Effector CD8-positive, alpha-beta T cell (primary cell): ENCODE results near the gene PRRC2B.
"Not testable (repeated sequence)": the region's sequence is repeated elsewhere in the genome, so short reads cannot be mapped to it uniquely, and the experiment has no call there.

Experiments used
- DNase-seq: peaks from one replicate; lab custom pipeline; 2025; lab: John Stamatoyannopoulos, UW

The PRRC2B gene

GRCh38 chr9:131436376-131436775 lies 42.5 kb downstream of the PRRC2B start:
- no peak for DNase-seq

- no peak for DNase-seq
Measured at GRCh38 chr9:131436865-131437271, 43.0 kb downstream of the PRRC2B start.

- no peak for DNase-seq
Measured at GRCh38 chr9:131438190-131438589, 44.3 kb downstream of the PRRC2B start.

GRCh38 chr9:131439224-131439623 lies 45.3 kb downstream of the PRRC2B start:
- no peak for DNase-seq

- DNase-seq: no peak
Measured at GRCh38 chr9:131441441-131441840, 47.6 kb downstream of the PRRC2B start.

GRCh38 chr9:131442351-131442750 lies 48.5 kb downstream of the PRRC2B start:
- no peak for DNase-seq

- no peak for DNase-seq
Measured at GRCh38 chr9:131443648-131444047, 49.8 kb downstream of the PRRC2B start.

- DNase-seq: no peak
Measured at GRCh38 chr9:131446276-131446675, 52.4 kb downstream of the PRRC2B start.

- no peak for DNase-seq
Measured at GRCh38 chr9:131447148-131447547, 53.3 kb downstream of the PRRC2B start.

- DNase-seq: no peak
Measured at GRCh38 chr9:131447600-131447999, 53.7 kb downstream of the PRRC2B start.

GRCh38 chr9:131448818-131449217 lies 54.9 kb downstream of the PRRC2B start:
- no peak for DNase-seq

- no peak for DNase-seq
Measured at GRCh38 chr9:131449276-131449675, 55.4 kb downstream of the PRRC2B start.

GRCh38 chr9:131454028-131454427 lies 60.1 kb downstream of the PRRC2B start:
- DNase-seq: no peak

GRCh38 chr9:131455655-131456054 lies 61.8 kb downstream of the PRRC2B start:
- DNase-seq: not testable (repeated sequence)

- no peak for DNase-seq
Measured at GRCh38 chr9:131457746-131458145, 63.9 kb downstream of the PRRC2B start.

- DNase-seq: no peak
Measured at GRCh38 chr9:131459056-131459455, 65.2 kb downstream of the PRRC2B start.

GRCh38 chr9:131461166-131461565 lies 67.3 kb downstream of the PRRC2B start:
- DNase-seq: no peak

GRCh38 chr9:131464354-131465000 lies 70.6 kb downstream of the PRRC2B start:
- no peak for DNase-seq

- no peak for DNase-seq
Measured at GRCh38 chr9:131465401-131465800, 71.5 kb downstream of the PRRC2B start.

GRCh38 chr9:131467214-131467935 lies 73.5 kb downstream of the PRRC2B start:
- DNase-seq: no peak

- DNase-seq: no peak
Measured at GRCh38 chr9:131468031-131468430, 74.1 kb downstream of the PRRC2B start.

GRCh38 chr9:131469356-131469755 lies 75.5 kb downstream of the PRRC2B start:
- no peak for DNase-seq

GRCh38 chr9:131469951-131470350 lies 76.1 kb downstream of the PRRC2B start:
- DNase-seq: no peak

GRCh38 chr9:131470581-131470991 lies 76.7 kb downstream of the PRRC2B start:
- no peak for DNase-seq
